HG02798 (cell line): ENCODE results near the gene HECTD4.

Source experiments
- ATAC-seq: cut with Tn5 transposase; IDR thresholded peaks from one replicate; pipeline ENCODE4 v1.9.1; 2021; ENCODE audit warnings: mild to moderate bottlenecking; ENCODE audit not compliant: unreplicated experiment, poor library complexity

Gene HECTD4

DNA sequence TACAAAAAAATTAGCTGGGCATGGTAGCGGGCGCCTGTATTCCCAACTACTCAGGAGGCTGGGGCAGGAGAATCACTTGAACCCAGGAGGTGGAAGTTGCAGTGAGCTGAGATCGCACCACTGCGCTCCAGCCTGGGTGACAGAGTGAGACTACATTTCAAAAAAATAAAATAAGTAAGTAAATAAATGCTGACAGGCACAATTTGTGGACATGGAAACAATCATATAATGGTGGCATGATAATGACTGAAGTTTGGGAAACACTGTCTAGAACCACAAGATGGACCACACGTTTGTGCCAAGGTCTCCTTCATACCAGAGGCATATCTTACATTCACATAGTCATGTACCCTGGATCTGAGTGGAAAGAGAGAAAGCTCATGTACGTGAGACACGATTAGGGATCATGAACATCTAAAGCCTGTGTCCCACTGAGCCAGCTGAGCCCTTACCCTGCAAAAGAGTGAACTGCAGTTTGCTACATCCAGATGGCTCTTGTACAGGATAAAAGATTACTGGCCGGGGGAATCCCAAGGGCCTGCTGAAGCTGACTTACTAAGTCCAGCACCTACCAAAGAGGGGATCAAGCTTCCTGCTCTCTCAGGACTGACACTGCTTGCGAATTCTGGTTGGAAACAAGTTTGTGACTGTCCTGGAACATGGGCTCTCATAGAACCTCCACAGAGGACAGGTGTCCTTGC is 194.0 kb downstream of the HECTD4 start:
- ATAC-seq, result no peak

DNA sequence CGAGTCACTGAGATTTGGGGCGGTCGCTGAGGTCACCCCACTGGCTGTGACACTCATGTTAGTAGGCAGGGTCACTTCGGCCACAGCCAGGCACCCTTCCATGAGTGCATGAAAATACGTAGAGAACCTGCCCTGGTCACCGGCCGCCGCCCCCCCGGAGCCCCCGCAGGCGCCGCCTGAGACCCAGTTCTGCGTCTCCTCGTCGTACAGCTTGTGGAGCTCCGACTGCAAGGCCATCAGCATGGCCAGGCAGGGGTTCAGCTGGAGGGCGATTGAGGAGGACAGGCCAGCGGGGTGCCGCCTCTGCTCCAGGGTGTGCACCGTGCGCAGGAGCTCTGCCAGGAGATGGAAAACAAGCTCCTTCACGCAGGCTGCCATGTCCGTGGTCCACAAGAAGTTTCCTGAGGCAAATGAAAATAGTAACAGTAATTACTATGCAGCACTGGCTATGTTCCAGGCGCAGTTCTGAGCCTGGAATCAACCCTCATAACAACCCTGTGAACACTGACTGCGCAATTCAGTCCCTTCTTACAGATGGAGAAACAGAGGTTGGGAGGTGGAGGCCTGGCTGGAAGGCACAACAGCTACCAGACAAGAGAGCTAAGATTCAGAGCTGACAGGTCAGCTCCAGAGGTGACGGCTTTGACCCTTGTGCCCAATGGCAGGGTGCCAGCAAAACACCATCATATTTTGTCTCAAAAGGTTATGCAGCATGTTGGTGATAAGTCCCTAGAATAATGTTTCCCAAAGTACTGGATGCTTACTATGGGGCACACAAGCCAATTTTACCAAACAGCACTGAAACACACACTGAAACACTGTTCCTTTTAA is 196.9 kb downstream of the HECTD4 start:
- no peak for ATAC-seq

GRCh38 chr12:112184056-112184887 is 198.0 kb downstream of the HECTD4 start:
- no peak for ATAC-seq

DNA sequence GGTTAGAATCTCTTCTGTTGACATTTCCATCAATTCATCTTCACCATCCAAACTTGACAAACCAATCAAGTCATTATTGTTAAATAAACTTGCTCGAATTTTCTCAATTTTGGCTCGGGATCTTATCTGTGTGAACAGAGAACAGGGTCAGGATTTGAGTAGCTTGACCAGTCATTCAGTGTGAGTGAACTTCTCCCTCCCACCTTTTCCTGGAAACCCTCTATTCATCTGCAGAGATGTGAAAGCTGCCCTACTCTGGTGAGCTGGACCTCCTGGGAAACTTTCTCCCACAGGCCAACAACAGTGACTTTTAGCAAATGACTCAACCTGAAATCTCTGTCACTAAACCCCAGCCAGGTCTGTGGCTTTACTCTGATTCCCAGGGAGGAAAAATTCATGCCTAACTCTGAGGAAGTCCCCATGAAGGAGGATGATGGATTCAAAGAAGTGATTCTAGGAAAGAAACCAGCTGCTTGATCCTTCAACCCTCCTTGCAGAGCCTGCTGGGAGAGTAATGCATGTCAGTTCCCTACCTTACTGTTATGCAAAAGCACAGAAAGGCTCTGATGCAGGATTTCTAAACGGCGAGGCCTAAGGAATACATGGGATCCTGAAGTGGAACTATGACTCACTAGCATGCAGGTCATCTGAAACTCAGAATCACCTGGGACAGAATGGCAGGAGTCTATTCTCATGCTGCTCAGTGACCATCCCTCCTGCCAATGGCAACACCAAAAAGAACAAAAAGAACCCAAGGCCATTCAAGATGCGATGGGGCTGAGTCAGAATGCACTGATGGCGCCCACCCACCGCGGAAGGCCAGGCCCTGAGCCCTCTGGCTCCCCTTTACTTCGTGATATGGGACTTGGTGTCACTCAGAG is 198.8 kb downstream of the HECTD4 start:
- no peak for ATAC-seq

GRCh38 chr12:112182499-112182898 is 199.7 kb downstream of the HECTD4 start:
- ATAC-seq, result no peak

GRCh38 chr12:112180422-112180821 is 201.8 kb downstream of the HECTD4 start:
- no peak for ATAC-seq

- ATAC-seq, result no peak
These were observed 202.3 kb downstream of the HECTD4 start for GRCh38 chr12:112179916-112180315.

DNA sequence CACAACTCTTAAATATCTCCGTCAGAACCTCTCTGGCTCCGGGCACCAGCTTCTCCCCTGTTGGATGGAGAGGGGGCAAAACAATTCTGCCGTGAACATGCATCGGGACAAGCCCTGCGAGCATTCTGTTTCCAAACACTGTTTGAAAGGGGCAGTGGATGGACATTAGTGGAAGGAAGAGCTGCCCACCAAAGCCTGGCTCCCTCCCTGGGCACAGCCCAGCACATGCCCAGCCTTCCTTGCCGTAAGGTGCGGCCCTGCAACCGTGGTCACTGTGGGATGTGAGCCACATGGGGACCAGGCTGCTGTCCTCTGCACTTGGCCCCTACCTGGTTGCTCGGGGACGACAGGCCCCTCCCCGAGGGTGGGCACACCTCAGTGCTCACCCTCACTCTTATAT is 202.9 kb downstream of the HECTD4 start:
- ATAC-seq, result no peak

GRCh38 chr12:112178796-112179195 is 203.4 kb downstream of the HECTD4 start:
- ATAC-seq, result no peak

DNA sequence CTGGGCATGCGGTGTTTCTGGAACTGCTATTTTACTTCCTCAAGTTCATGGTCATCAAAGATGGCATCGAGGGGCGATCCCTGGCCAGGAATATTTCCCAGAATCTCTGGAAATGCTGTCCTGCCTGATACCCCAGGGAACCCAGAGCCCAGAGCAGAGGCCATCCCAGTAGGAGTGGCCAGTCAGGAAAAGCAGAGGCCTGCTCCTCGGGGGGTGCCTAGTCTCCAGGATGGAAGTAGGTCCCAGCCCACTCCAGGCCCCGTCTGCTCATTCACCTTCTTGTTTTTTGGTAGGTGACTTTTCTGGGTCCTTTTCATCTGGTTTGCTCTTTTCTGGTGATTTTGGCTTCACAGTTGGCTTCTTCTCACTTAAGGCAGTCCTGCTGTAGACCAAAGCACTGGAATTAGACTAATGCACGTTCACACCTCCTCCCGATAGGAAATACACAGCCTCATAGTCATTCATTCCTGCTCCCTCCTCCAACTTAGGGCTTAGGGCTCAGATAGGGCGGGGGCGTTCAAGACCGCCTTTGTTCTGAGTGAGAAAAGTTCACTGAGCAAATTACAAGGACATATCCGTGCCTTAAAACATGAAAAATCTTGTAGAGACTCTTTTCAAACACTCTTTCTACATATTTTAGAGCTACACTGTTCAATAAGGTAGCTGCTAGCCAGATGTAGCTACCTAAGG is 205.8 kb downstream of the HECTD4 start:
- ATAC-seq, result no peak

- ATAC-seq, result no peak
These were observed 206.7 kb downstream of the HECTD4 start for GRCh38 chr12:112175361-112176155.

GRCh38 chr12:112172556-112173324 is 209.5 kb downstream of the HECTD4 start:
- ATAC-seq, result no peak

DNA sequence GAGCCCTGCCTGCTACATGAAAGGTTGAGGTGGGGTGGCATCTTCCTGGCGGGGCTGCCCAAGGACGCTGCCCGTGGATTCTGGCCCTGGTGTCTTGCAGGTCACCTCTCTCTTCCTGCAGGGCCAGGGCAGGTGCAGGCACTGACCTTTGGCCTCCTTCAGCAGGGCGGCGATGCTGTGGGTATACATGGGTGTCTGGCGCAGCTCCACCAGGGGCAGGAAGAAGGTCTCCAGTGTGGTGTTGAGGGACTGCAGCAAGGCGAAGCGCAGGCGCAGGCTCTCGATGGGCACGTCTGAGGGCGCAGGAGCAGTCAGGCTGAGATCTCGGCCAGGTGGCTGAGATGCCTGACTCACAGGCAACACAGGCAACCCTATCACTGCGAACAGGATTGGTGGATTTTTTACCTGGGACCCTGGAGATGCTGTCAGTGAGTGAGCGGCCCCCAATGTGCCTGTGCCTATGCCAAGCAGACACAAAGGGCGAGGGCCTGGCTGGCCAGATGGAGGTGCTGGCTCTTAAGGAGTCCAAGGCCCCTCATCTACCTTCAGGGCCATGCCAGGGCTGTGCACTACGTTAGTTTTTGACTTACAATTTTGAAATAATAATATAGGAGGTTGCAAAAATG is 211.1 kb downstream of the HECTD4 start:
- no peak for ATAC-seq

GRCh38 chr12:112170376-112170775 is 211.9 kb downstream of the HECTD4 start:
- no peak for ATAC-seq

DNA sequence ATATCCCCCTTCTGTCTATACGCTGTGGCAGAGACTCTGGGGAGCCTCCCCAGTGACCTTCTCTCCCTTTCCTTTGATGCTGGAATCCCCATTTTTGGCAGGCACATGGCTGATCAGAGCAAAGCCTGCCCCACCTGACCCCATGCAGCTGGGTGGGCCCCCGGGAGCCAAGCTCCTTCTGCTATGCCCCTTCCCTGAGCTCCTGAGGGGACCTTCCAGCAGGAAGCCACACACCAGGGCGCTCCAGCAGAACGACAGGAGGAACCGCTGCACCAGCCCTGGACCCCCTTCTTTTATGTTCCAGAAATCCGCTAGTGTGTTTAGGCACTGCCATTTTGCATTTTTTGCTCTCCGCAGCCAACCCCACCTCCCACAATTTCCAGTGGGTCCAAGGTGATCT is 212.3 kb downstream of the HECTD4 start:
- ATAC-seq, result no peak

- no peak for ATAC-seq
These were observed 212.9 kb downstream of the HECTD4 start for GRCh38 chr12:112169161-112169872.

DNA sequence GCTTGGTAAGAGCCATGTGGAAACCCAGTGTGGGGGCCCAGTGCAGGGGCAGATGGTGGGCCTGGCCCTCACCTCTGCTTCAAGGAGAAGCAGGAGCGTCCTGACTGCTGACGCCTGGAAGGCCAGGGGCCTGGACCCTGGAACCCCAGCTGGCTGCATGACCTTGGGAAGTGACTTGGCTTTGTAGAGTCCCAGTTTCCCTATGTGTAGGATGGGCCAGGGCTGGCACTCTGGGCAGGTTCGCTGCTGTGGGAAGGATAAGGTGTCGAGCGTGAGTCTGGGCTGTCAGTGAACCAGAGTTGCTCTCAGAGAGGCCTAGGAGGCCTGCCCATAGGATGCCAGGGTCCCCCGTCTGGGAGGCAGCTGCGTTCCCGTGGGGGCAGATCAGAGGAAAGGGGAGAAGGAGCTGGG is 213.7 kb downstream of the HECTD4 start:
- no peak for ATAC-seq
